OCI-LY3 (cell line): ENCODE data around the gene TXNDC5.

ENCODE experiments used
- CTCF ChIP-seq: fragments of 200-600, 300-600 bp; sonication (generic); IDR thresholded peaks from 2 replicates; pipeline ENCODE4 v1.5.1; 2014; ENCODE audit warnings: antibody characterized with exemption, low read length, low read depth
- EZH2phosphoT487 ChIP-seq: fragments of 200-600 bp; shearing (Covaris generic); IDR thresholded peaks from 2 replicates; pipeline ENCODE4 v1.6.1; 2018; ENCODE audit warnings: antibody characterized with exemption, mixed run types, low read depth

GRCh38 chr6:7939864-7940228 is 29.3 kb upstream of the TXNDC5 start:
- TF ChIP-seq CTCF (no peak), EZH2phosphoT487 (no peak)
